Keratinocyte (primary cell): Measurements from ENCODE around the gene DNM2. TPM values are rescaled to one million over a fixed set of nuclear protein-coding genes. Genes with fewer than 3 reads are reported as not detected.

ENCODE experiments used
- DNase-seq: peaks from one replicate; pipeline ENCODE4 v3.0.0-alpha.2; 2011; ENCODE audit warnings: low read depth, missing footprints, low spot score
- FAIRE-seq: peaks from 2 replicates; lab custom pipeline; 2011; peaks lifted over from hg19 to GRCh38; lab: Jason Lieb, UNC
- H2AFZ ChIP-seq: 2 replicates; pipeline ENCODE4 v1.6.0; 2012; ENCODE audit warnings: low read length, control low read depth, inconsistent platforms; ENCODE audit not compliant: control insufficient read depth
- H3K27ac ChIP-seq: 2 replicates; pipeline ENCODE4 v1.5.1; 2011; ENCODE audit warnings: low read length; ENCODE audit not compliant: control insufficient read depth, insufficient read depth
- H3K27me3 ChIP-seq: 3 replicates; pipeline ENCODE4 v1.6.0; 2011; ENCODE audit warnings: low read length; ENCODE audit not compliant: control insufficient read depth, insufficient read depth; ENCODE audit errors: extremely low read depth
- H3K36me3 ChIP-seq, 2 experiments: 2 replicates in 1 of 2; 3 replicates in 1 of 2; pipeline ENCODE4 v1.5.1; 2011; ENCODE audit warnings: low read length in 2 of 2, mild to moderate bottlenecking in 1 of 2; ENCODE audit not compliant: control insufficient read depth in 2 of 2, insufficient read depth in 2 of 2; ENCODE audit errors: extremely low read depth in 1 of 2
- H3K4me1 ChIP-seq: 3 replicates; pipeline ENCODE4 v1.5.1; 2011; ENCODE audit warnings: low read length; ENCODE audit not compliant: control insufficient read depth, insufficient read depth; ENCODE audit errors: extremely low read depth
- H3K4me2 ChIP-seq: 3 replicates; pipeline ENCODE4 v1.6.0; 2011; ENCODE audit warnings: low read depth, low read length; ENCODE audit not compliant: control insufficient read depth, insufficient read depth; ENCODE audit errors: extremely low read depth
- H3K4me3 ChIP-seq, 3 experiments: fragments of 200-600 bp in 1 of 3; sonication (generic) in 1 of 3; 2 replicates in 2 of 3; 3 replicates in 1 of 3; pipeline ENCODE4 v1.5.1; 2011 to 2016; ENCODE audit warnings: low read length in 3 of 3, mild to moderate bottlenecking in 3 of 3, control low read depth in 2 of 3, inconsistent platforms in 1 of 3, low read depth in 1 of 3, mixed read lengths in 1 of 3, mixed run types in 1 of 3, moderate library complexity in 1 of 3; ENCODE audit not compliant: control insufficient read depth in 2 of 3, insufficient read depth in 2 of 3; ENCODE audit errors: extremely low read depth in 1 of 3
- H3K79me2 ChIP-seq: 2 replicates; pipeline ENCODE4 v1.6.0; 2012; ENCODE audit warnings: low read length; ENCODE audit not compliant: control insufficient read depth, insufficient read depth
- H3K9ac ChIP-seq: 3 replicates; pipeline ENCODE4 v1.6.0; 2011; ENCODE audit warnings: low read length; ENCODE audit not compliant: control insufficient read depth, insufficient read depth; ENCODE audit errors: extremely low read depth
- H3K9me1 ChIP-seq: 3 replicates; pipeline ENCODE4 v1.6.0; 2011; ENCODE audit warnings: low read length; ENCODE audit not compliant: control insufficient read depth, insufficient read depth; ENCODE audit errors: extremely low read depth
- H3K9me3 ChIP-seq: 2 replicates; pipeline ENCODE4 v1.5.1; 2012; ENCODE audit warnings: low read depth, low read length; ENCODE audit not compliant: control insufficient read depth
- H4K20me1 ChIP-seq: 3 replicates; pipeline ENCODE4 v1.6.0; 2011; ENCODE audit warnings: low read length; ENCODE audit not compliant: control insufficient read depth, insufficient read depth; ENCODE audit errors: extremely low read depth
- CTCF ChIP-seq, 3 experiments: IDR thresholded peaks in 1 of 3; conservative IDR thresholded peaks in 1 of 3; optimal IDR thresholded peaks in 1 of 3; 2 replicates in 2 of 3; 3 replicates in 1 of 3; pipeline versions ENCODE3 to v1.5.1; 2011; ENCODE audit warnings: low read length in 3 of 3, mild to moderate bottlenecking in 3 of 3, moderate library complexity in 2 of 3, control low read depth in 1 of 3, inconsistent platforms in 1 of 3; ENCODE audit not compliant: insufficient read depth in 2 of 3; ENCODE audit errors: extremely low read depth in 1 of 3
- EZH2 ChIP-seq: IDR thresholded peaks from one replicate; pipeline ENCODE4 v1.6.1; 2012; ENCODE audit warnings: inconsistent platforms, mild to moderate bottlenecking, low read length, moderate library complexity
- dilution Hi-C: fragments of 300-500 bp; cut with MboI; formaldehyde crosslinking; loops from one replicate; pipeline ENCODE4 v1.7.0; 2020; ENCODE audit warnings: low sequenced_read_pairs; ENCODE audit not compliant: extremely low pct_ligation_motif_present
- polyA plus RNA-seq, 5 experiments: library from polyadenylated mRNA; depleted of rRNA in 3 of 5; stranded (reverse) in 3 of 5; stranded (forward) in 1 of 5; unstranded in 1 of 5; fragments of >200 nt; gene quantifications; 1 replicate in 1 of 5; 2 replicates in 3 of 5; 3 replicates in 1 of 5; pipeline versions ENCODE4 v1.2.1 to v1.2.3, GENCODE V29; 2011 to 2012; ENCODE audit warnings: missing spikeins in 2 of 5, low read depth in 1 of 5, low replicate concordance in 1 of 5

The DNM2 gene
- polyA plus RNA-seq, 1 donor (not counting 4 experiments of a cell fraction or from before 2014, with no cell fraction given), result 60.1 TPM

- dilution Hi-C loops, result no loop called here
These were observed 18.1 kb upstream of the DNM2 start for GRCh38 chr19:10699650-10700335.

GRCh38 chr19:10701955-10702525 is 15.8 kb upstream of the DNM2 start:
- TF ChIP-seq CTCF (optimal IDR thresholded peaks at IDR 0.05 in 1 of 3, IDR thresholded peaks at IDR 0.05 in 1 of 3, conservative IDR thresholded peaks at IDR 0.05 in 1 of 3; ENCODE audit: extremely low read depth in 1 of 3, insufficient read depth in 2 of 3, low read length in 3 of 3) (peak in 1 of 3 experiments; percentile 23), EZH2 (no peak)
- Histone ChIP-seq H3K27me3 (no peaks in the 10 kb centered on the region), H3K4me1 (peaks cover 9% of the 10 kb centered on the region), H3K4me3 (peak overlapping the region; percentile 88 to 92 (median 92)), H3K79me2 (peaks cover 9% of the 10 kb centered on the region), H3K9me1 (no peaks in the 10 kb centered on the region), H4K20me1 (no peaks in the 10 kb centered on the region), H3K4me2 (peak overlapping the region; percentile 93), H3K9ac (peak overlapping the region; percentile 89), H2AFZ (peak overlapping the region; percentile 100), H3K36me3 (peaks cover 0 to 4% of the 10 kb centered on the region in 2 experiments), H3K27ac (peak overlapping the region; percentile 65), H3K9me3 (no peaks in the 10 kb centered on the region)
- FAIRE-seq (no peak), DNase-seq (no peak)
- dilution Hi-C loops, result no loop called here

More at GRCh38 chr19:10699650-10700335, 18.1 kb upstream of the DNM2 start:
- Histone ChIP-seq H3K27me3 (no peaks in the 10 kb centered on the region), H3K9me3 (no peaks in the 10 kb centered on the region), H3K4me2 (no peak overlapping the region), H4K20me1 (peaks cover 8% of the 10 kb centered on the region), H3K36me3 (no peaks in the 10 kb centered on the region), H3K9me1 (no peaks in the 10 kb centered on the region), H3K79me2 (peaks cover 9% of the 10 kb centered on the region), H3K4me1 (peaks cover 19% of the 10 kb centered on the region), H2AFZ (no peak overlapping the region), H3K4me3 (no peak overlapping the region), H3K27ac (no peak overlapping the region), H3K9ac (no peak overlapping the region)
- no peak for DNase-seq
- no peak for FAIRE-seq
- TF ChIP-seq EZH2, result no peak
- TF ChIP-seq CTCF (optimal IDR thresholded peaks at IDR 0.05 in 1 of 3, IDR thresholded peaks at IDR 0.05 in 1 of 3, conservative IDR thresholded peaks at IDR 0.05 in 1 of 3; ENCODE audit: extremely low read depth in 1 of 3, insufficient read depth in 2 of 3, low read length in 3 of 3), result peak; percentile 50 to 62 (median 59)
